ENCODE results near the gene FBXL22.

DNA sequence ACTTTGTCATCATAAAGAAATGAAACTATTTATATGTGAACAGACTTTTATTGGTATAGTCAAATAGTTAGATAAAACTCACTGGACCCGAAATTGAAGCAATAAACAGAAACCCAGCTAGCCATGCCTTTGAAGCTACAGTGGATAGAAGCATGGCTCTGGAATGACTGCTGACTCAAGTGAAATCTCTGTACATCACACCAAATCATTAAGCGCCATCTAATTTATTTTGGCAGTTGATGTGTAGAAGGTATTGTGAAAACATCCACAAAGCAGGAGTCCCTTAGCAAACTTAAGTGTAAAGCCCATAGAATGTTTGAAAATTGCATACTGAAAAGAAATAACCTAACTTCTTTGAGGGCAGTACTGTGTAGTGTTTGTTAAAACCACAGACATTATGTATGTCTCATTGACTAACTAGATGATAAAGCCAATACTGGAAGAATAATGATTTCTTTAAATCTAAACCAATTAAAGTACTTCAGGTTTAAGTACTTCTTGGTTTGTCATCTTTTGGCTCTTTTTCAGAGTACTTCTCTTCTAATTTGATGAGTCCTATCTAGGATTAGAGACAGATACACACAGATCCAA, 42.8 kb upstream of the FBXL22 start:
- no peak for TF ChIP-seq POLR2A (IDR thresholded peaks at IDR 0.05)
- TF ChIP-seq, protein P1, sequence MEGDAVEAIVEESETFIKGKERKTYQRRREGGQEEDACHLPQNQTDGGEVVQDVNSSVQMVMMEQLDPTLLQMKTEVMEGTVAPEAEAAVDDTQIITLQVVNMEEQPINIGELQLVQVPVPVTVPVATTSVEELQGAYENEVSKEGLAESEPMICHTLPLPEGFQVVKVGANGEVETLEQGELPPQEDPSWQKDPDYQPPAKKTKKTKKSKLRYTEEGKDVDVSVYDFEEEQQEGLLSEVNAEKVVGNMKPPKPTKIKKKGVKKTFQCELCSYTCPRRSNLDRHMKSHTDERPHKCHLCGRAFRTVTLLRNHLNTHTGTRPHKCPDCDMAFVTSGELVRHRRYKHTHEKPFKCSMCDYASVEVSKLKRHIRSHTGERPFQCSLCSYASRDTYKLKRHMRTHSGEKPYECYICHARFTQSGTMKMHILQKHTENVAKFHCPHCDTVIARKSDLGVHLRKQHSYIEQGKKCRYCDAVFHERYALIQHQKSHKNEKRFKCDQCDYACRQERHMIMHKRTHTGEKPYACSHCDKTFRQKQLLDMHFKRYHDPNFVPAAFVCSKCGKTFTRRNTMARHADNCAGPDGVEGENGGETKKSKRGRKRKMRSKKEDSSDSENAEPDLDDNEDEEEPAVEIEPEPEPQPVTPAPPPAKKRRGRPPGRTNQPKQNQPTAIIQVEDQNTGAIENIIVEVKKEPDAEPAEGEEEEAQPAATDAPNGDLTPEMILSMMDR (IDR thresholded peaks at IDR 0.05) = no peak

All from Peyer's patch (tissue), 4 donors.